ENCODE data around the gene DESI2. TPM values are rescaled to one million over a fixed set of nuclear protein-coding genes. Genes with fewer than 3 reads are reported as not detected.

Gene DESI2
- total RNA-seq, 1 donor from 2014 or later, result 25.8 TPM

DNA sequence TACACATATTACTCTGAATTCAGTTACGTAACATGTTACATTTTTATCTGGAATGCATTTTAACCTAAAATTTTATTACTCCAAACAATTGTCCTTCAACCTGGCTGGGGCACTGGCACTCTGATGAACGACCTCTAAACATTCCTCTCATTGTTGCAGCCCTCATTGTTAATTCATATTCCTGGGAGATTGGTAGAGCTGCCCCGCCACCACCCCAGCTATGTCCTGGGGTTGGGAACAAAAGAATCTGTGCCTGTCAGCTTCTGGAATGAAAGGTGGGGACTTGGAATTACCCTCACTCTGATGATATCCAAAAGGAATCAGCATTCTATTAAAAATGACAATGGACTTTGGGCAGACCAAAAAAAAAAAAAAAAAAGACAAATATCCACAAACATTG lies 38.0 kb upstream of the DESI2 start:
- intact Hi-C loops (cut with micrococcal nuclease), result no loop called here
- Mint-ChIP-seq H3K4me3 (no peak overlapping the region), H3K9me3 (no peaks in the 10 kb centered on the region), H3K27me3 (peaks cover 2% of the 10 kb centered on the region), H3K36me3 (ENCODE audit: low read depth) (no peaks in the 10 kb centered on the region), H3K4me1 (no peaks in the 10 kb centered on the region), H3K27ac (no peak overlapping the region)
- no peak for DNase-seq
- CTCF ChIA-PET, result interaction anchor here (0.7 kb wide), 1 partner anchor 181 kb away, joined by 3 read pairs; no protein-coding TSS in a partner anchor
- POLR2A ChIA-PET, result no interaction called here
- ATAC-seq (ENCODE audit: low read depth), result no peak
- TF ChIP-seq, protein P1, sequence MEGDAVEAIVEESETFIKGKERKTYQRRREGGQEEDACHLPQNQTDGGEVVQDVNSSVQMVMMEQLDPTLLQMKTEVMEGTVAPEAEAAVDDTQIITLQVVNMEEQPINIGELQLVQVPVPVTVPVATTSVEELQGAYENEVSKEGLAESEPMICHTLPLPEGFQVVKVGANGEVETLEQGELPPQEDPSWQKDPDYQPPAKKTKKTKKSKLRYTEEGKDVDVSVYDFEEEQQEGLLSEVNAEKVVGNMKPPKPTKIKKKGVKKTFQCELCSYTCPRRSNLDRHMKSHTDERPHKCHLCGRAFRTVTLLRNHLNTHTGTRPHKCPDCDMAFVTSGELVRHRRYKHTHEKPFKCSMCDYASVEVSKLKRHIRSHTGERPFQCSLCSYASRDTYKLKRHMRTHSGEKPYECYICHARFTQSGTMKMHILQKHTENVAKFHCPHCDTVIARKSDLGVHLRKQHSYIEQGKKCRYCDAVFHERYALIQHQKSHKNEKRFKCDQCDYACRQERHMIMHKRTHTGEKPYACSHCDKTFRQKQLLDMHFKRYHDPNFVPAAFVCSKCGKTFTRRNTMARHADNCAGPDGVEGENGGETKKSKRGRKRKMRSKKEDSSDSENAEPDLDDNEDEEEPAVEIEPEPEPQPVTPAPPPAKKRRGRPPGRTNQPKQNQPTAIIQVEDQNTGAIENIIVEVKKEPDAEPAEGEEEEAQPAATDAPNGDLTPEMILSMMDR (IDR thresholded peaks at IDR 0.05), result no peak

DNA sequence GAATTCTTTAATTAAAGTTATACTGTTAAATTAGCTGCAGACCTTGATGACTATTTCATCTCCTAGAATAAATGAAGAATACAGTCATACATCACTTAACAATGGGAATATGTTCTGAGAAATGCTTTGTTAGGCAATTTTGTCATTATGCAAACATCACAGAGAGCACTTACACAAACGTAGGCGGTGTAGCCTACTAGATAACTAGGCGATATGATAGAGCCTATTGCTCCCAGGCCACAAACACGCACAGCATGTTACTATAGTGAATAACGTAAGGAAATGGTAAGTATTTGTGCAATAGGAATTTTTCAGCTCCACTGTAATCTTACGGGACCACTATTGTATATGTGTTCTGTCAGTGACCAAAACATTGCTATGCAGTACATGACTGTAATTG lies 37.6 kb upstream of the DESI2 start:
- no peak for ATAC-seq (ENCODE audit: low read depth)
- Mint-ChIP-seq H3K4me3 (no peak overlapping the region), H3K9me3 (no peaks in the 10 kb centered on the region), H3K4me1 (no peaks in the 10 kb centered on the region), H3K27me3 (peaks cover 2% of the 10 kb centered on the region), H3K36me3 (ENCODE audit: low read depth) (no peaks in the 10 kb centered on the region), H3K27ac (no peak overlapping the region)
- intact Hi-C loops (cut with micrococcal nuclease), result no loop called here
- POLR2A ChIA-PET, result no interaction called here
- TF ChIP-seq, protein P1 (IDR thresholded peaks at IDR 0.05), result no peak
- no peak for DNase-seq
- CTCF ChIA-PET, result no interaction called here

DNA sequence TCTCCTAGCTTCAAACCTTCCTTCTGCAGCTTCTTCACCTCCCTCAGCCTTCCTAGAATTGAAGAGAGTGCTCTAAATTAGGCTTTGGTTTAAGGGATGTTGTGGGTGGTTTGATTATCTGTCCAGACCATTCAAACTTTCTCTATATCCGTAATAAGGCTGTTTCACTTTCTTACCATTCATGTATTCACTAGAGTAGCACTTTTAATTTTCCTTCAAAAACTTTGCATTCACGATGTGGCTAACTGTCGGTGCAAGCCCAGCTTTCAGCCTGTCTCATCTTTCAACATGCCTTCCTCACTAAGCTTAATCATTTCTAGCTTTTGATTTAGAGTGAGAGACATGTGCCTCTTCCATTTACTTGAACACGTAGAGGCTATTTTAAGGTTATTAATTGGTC lies 26.2 kb upstream of the DESI2 start:
- Mint-ChIP-seq H3K9me3 (no peaks in the 10 kb centered on the region), H3K27me3 (peaks cover 9% of the 10 kb centered on the region), H3K4me1 (no peaks in the 10 kb centered on the region), H3K36me3 (ENCODE audit: low read depth) (no peaks in the 10 kb centered on the region), H3K4me3 (no peak overlapping the region), H3K27ac (no peak overlapping the region)
- DNase-seq (no peak), ATAC-seq (ENCODE audit: low read depth) (no peak)
- POLR2A ChIA-PET, result no interaction called here
- TF ChIP-seq, protein P1 (IDR thresholded peaks at IDR 0.05), result no peak
- CTCF ChIA-PET, result no interaction called here
- intact Hi-C loops (cut with micrococcal nuclease), result no loop called here

DNA sequence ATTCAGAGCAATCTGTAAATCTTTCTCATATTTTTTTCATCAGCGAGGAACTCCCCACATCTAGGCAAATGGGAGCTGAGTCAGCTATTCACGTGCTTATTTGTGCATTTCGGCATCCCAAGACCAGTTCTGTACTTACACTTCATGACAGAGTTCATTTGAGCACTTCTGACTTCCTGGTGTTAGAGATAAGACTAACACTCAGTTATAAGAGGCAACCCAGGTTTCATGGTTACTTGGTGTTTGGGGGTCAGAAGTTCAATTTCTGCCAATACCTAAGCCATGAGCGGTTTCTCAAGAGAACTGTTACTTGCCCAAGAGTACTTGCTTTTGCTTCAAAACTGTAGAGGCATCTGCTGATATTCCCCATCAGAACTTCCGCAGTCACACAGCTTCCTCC lies 24.1 kb upstream of the DESI2 start:
- intact Hi-C loops (cut with micrococcal nuclease), result no loop called here
- ChIA-PET CTCF (no interaction called here), POLR2A (no interaction called here)
- TF ChIP-seq, protein P1 (IDR thresholded peaks at IDR 0.05), result no peak
- Mint-ChIP-seq H3K27me3 (peaks cover 9% of the 10 kb centered on the region), H3K4me1 (no peaks in the 10 kb centered on the region), H3K4me3 (no peak overlapping the region), H3K36me3 (ENCODE audit: low read depth) (no peaks in the 10 kb centered on the region), H3K27ac (no peak overlapping the region), H3K9me3 (no peaks in the 10 kb centered on the region)
- ATAC-seq (ENCODE audit: low read depth) (no peak), DNase-seq (no peak)

DNA sequence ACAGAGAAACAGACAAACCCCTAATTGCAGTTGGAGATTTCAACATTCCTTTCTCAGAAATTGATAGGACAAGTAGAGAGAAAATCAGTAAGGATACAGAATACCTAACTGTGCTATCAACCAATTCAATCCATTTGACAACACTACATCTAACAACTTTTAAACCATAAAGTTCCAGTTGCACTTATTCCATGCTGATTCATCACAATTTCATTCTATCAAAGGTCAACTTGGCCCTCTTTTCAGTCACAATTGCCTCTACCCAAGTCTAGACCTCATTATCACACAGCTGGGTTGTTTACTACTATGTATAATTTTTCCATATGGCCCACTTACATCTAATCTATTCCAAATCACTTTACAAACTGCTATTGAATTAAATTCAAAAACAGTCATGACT lies 19.8 kb upstream of the DESI2 start:
- CTCF ChIA-PET, result no interaction called here
- H3K4me3 Mint-ChIP-seq, result no peak overlapping the region
- H3K27me3 Mint-ChIP-seq, result peaks cover 3% of the 10 kb centered on the region
- H3K4me1 Mint-ChIP-seq, result no peaks in the 10 kb centered on the region
- H3K36me3 Mint-ChIP-seq (ENCODE audit: low read depth), result no peaks in the 10 kb centered on the region
- no peaks in the 10 kb centered on the region for H3K9me3 Mint-ChIP-seq
- ATAC-seq (ENCODE audit: low read depth) (no peak), DNase-seq (no peak)
- TF ChIP-seq, protein P1 (IDR thresholded peaks at IDR 0.05), result no peak
- intact Hi-C loops (cut with micrococcal nuclease), result no loop called here
- POLR2A ChIA-PET, result no interaction called here
- H3K27ac Mint-ChIP-seq, result no peak overlapping the region
